Dermis microvascular lymphatic vessel endothelial cell (primary cell): ENCODE measurements around the gene UBE2M. TPM values are rescaled to one million over a fixed set of nuclear protein-coding genes. Genes with fewer than 3 reads are reported as not detected.

ENCODE experiments used
- DNase-seq, 2 donors: peaks; one replicate each; pipeline versions ENCODE4 v3.0.0 to v3.0.0-alpha.2; 2010; ENCODE audit warnings: low read depth in 2 of 2
- total RNA-seq: library from RNA; depleted of rRNA; stranded (reverse); fragments of >200 nt; gene quantifications from 2 replicates; pipeline ENCODE4 v1.2.1, GENCODE V29; 2014

Gene UBE2M
- total RNA-seq, 1 donor from 2014 or later = 80.1 TPM

- no peak for DNase-seq
Observed at GRCh38 chr19:58570770-58571574, 12.6 kb upstream of the UBE2M start.

GRCh38 chr19:58569943-58570670, 11.7 kb upstream of the UBE2M start:
- no peak for DNase-seq

GRCh38 chr19:58569191-58569942, 11.0 kb upstream of the UBE2M start:
- DNase-seq = no peak

GRCh38 chr19:58568453-58569130, 10.2 kb upstream of the UBE2M start:
- DNase-seq = no peak

- no peak for DNase-seq
Observed at GRCh38 chr19:58566989-58567388, 8.6 kb upstream of the UBE2M start.

GRCh38 chr19:58563823-58564222, 5.4 kb upstream of the UBE2M start:
- DNase-seq = no peak

- no peak for DNase-seq
Observed at GRCh38 chr19:58563034-58563573, 4.7 kb upstream of the UBE2M start.

- peak in 1 of 2 donors; percentile 35 for DNase-seq
Observed at GRCh38 chr19:58562122-58563033, 4.0 kb upstream of the UBE2M start.

GRCh38 chr19:58561373-58562121, 3.1 kb upstream of the UBE2M start:
- no peak for DNase-seq

- no peak for DNase-seq
Observed at GRCh38 chr19:58560921-58561320, 2.5 kb upstream of the UBE2M start.

- DNase-seq = no peak
Observed at GRCh38 chr19:58560007-58560887, 1.8 kb upstream of the UBE2M start.

GRCh38 chr19:58559275-58560006, 1.0 kb upstream of the UBE2M start:
- peak; percentile 84 to 90 for DNase-seq

GRCh38 chr19:58558623-58559274, 338 bp upstream of the UBE2M start:
- peak; percentile 97 to 99 for DNase-seq

GRCh38 chr19:58557221-58558065, 968 bp downstream of the UBE2M start:
- DNase-seq = no peak

- no peak for DNase-seq
Observed at GRCh38 chr19:58556622-58557220, 1.7 kb downstream of the UBE2M start.
